Thoracic aorta (tissue), 2 donors: ENCODE results near the gene CD79A. TPM values are rescaled to one million over a fixed set of nuclear protein-coding genes. Genes with fewer than 3 reads are reported as not detected.

Experiments
- ATAC-seq: fragments of 150-250 bp; one replicate; pipeline ENCODE4 v1.8.0; 2017; ENCODE audit warnings: low read depth; ENCODE audit not compliant: insufficient number of reproducible peaks, low FRiP score
- DNase-seq: peaks from one replicate; pipeline ENCODE4 v3.0.0-alpha.2; 2020; ENCODE audit warnings: low spot score
- H3K27ac ChIP-seq, 2 donors: fragments of 200-600 bp; sonication (generic); 1 replicate in 1 of 2; 2 replicates in 1 of 2; pipeline ENCODE4 v1.5.1; 2016; ENCODE audit warnings: mild to moderate bottlenecking in 2 of 2, moderate library complexity in 2 of 2
- H3K27me3 ChIP-seq: fragments of 200-600 bp; sonication (generic); replicated peaks from 2 replicates; pipeline ENCODE4 v1.6.0; 2016; ENCODE audit warnings: mild to moderate bottlenecking; ENCODE audit not compliant: insufficient read depth
- H3K36me3 ChIP-seq: fragments of 200-600 bp; sonication (generic); one replicate; pipeline ENCODE4 v1.5.1; 2016
- H3K4me1 ChIP-seq, 2 donors: fragments of 200-600 bp; sonication (generic); 1 replicate in 1 of 2; 2 replicates in 1 of 2; pipeline versions ENCODE4 v1.5.1 to v1.6.0; 2016; ENCODE audit warnings: low read depth in 2 of 2, mild to moderate bottlenecking in 1 of 2; ENCODE audit not compliant: control insufficient read depth in 1 of 2
- H3K4me3 ChIP-seq: fragments of 200-600 bp; sonication (generic); 2 replicates; pipeline ENCODE4 v1.5.1; 2016; ENCODE audit warnings: mild to moderate bottlenecking
- H3K9me3 ChIP-seq: fragments of 200-600 bp; sonication (generic); 2 replicates; pipeline ENCODE4 v1.5.1; 2016
- CTCF ChIP-seq: fragments of 200-600 bp; sonication (generic); IDR thresholded peaks from one replicate; pipeline ENCODE4 v1.5.1; 2019; ENCODE audit warnings: antibody characterized with exemption
- total RNA-seq, 2 donors: library from RNA; depleted of rRNA; stranded (reverse); fragments of >200 nt; gene quantifications; one replicate each; pipeline versions ENCODE4 v1.1.0 to v1.2.3, GENCODE V29; 2016

Gene CD79A
- total RNA-seq, 2 donors from 2014 or later: not detected

- ATAC-seq (no peak), DNase-seq (no peak)
- Histone ChIP-seq H3K9me3 (no peaks in the 10 kb centered on the region), H3K4me1 (peaks cover 9 to 12% of the 10 kb centered on the region in 2 donors), H3K27ac (no peak within 1 kb of the TSS), H3K4me3 (peak within 1 kb of the TSS; percentile 69), H3K27me3 (peaks cover 19% of the 10 kb centered on the region), H3K36me3 (no peaks in the 10 kb centered on the region)
- TF ChIP-seq CTCF: no peak
These were observed 51.2 kb downstream of the CD79A start, which contains the start of gene ERFL for GRCh38 chr19:41928221-41928683. Gene ERFL (minus strand): TSS chr19:41928449. CDS start chr19:41912919, 15,530 bp downstream.

DNA sequence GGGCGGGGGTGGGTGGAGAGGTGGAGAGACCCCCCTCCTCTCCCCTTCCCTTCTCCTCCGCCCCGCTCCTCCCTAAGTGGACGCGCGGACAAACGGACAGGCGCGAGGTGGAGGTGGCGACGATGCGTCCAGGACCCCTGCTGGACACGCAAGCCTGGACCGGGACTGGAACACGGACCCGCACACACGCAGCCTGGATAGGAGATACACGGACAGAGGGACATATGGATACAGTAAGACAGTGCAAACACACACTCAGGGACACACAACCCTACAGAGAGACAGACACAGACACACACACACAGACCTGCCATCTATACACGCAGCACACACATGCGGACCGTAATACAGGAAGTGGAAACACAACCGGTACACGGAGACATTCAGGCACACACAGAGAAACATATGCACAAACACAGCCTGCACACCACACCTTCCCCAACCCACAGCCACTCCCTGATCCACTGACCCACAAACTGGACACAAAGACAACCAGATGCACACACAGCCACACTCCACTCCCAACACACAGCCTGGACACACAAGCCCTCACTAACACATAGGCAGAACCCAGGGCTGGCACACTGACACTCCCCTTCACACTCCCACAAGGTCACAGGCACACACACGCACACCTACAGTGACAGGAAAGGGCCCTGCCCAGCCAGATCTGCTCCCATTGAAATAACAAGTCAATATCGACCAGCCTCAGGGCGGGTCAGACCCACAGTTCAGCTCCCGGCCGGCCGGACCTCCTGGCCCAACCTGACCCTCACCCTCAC lies 51.9 kb downstream of the CD79A start:
- no peak for ATAC-seq
- H3K4me3 ChIP-seq: peak overlapping the region; percentile 69
- H3K27me3 ChIP-seq: peaks cover 19% of the 10 kb centered on the region

DNA sequence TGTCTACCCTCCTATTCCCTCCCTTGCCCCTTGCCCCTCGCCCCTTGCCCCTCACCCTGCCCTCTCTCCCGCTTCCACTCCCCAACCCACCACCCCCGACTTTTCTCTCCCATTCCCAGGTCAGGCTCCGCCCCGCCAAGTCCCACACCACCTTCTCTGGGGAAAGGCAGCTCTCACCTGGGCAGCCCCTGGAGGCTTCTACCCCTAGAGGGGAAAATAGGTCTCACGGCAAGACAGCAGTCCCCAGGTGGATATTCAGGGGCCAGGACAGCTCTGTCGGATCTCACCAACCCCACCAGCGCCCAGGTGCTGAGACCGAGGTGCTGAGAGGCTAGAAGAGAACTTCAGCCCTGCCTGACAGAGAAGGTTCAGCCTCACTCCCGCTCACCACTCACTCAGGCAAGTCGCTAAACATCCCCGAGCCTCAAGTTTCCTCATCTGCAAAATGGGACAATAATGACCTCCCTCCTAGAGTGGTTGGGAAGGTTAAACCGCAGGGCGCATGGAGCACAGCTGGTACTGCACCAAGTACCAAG lies 52.5 kb downstream of the CD79A start:
- Histone ChIP-seq H3K4me1 (peaks cover 9 to 12% of the 10 kb centered on the region in 2 donors), H3K9me3 (no peaks in the 10 kb centered on the region), H3K27ac (no peak overlapping the region), H3K36me3 (no peaks in the 10 kb centered on the region), H3K4me3 (no peak overlapping the region), H3K27me3 (peaks cover 19% of the 10 kb centered on the region)
- DNase-seq (no peak), ATAC-seq (no peak)
- TF ChIP-seq CTCF: no peak

More for the DNA sequence above, 51.9 kb downstream of the CD79A start:
- Histone ChIP-seq H3K27ac (no peak overlapping the region), H3K9me3 (no peaks in the 10 kb centered on the region), H3K36me3 (no peaks in the 10 kb centered on the region), H3K4me1 (peaks cover 9 to 12% of the 10 kb centered on the region in 2 donors)
- no peak for TF ChIP-seq CTCF
- DNase-seq: no peak

DNA sequence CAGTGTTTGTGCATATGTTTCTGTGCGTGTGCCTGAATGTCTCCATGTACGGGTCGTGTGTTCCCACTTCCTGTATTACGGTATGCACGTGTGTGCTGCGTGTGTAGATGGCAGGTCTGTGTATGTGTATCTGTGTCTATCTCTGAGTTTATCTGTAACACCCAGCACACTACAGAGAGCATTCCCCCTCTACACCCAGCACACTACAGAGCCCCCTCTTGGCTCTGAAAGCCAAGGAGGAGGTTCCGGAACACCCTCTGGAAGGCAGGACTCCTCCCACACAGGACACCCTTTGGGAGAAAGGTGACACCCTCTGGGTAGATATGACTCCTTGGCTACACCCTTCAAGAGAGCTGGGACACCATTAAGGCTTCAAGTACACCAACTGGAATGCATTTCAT lies 53.2 kb downstream of the CD79A start:
- H3K4me1 ChIP-seq: peaks cover 9 to 12% of the 10 kb centered on the region in 2 donors
- no peak overlapping the region for H3K27ac ChIP-seq
- no peak overlapping the region for H3K4me3 ChIP-seq
- H3K36me3 ChIP-seq: no peaks in the 10 kb centered on the region
- no peaks in the 10 kb centered on the region for H3K9me3 ChIP-seq
- peaks cover 19% of the 10 kb centered on the region for H3K27me3 ChIP-seq
- no peak for TF ChIP-seq CTCF
- no peak for ATAC-seq
- no peak for DNase-seq

Other genes starting within 250 kb of the CD79A start
- not detected for gene CEACAM7, start 189.0 kb upstream of the CD79A start, total RNA-seq
- gene CEACAM5, start 168.7 kb upstream of the CD79A start, total RNA-seq: not detected
- gene CEACAM6, start 121.7 kb upstream of the CD79A start, total RNA-seq: not detected
- not detected for gene CEACAM3, start 80.7 kb upstream of the CD79A start, total RNA-seq
- gene LYPD4, start 32.6 kb upstream of the CD79A start, total RNA-seq: not detected
- not detected for gene DMRTC2, start 32.2 kb upstream of the CD79A start, total RNA-seq
- 100 to 1,000 TPM; 347 to 429 TPM for gene RPS19, start 17.0 kb upstream of the CD79A start, total RNA-seq
- gene ARHGEF1, start 5.9 kb downstream of the CD79A start, total RNA-seq: 100 to 1,000 TPM in 1 of 2 donors, 10 to 100 TPM in 1; 75.3 to 104 TPM
- under 1 TPM; 0.28 to 0.41 TPM for gene ERFL, start 51.2 kb downstream of the CD79A start, total RNA-seq
- 100 to 1,000 TPM; 130 to 332 TPM for gene RABAC1, start 82.0 kb downstream of the CD79A start, total RNA-seq
- under 1 TPM in 1 of 2 donors, not detected in 1; 0.14 TPM for gene ATP1A3, start 117.0 kb downstream of the CD79A start, total RNA-seq
- gene GRIK5, start 192.9 kb downstream of the CD79A start, total RNA-seq: 10 to 100 TPM; 22.3 to 24.8 TPM
- gene ZNF574, start 198.9 kb downstream of the CD79A start, total RNA-seq: 10 to 100 TPM; 20.4 to 24.2 TPM